ENCODE measurements around the gene PDLIM1. TPM values are rescaled to one million over a fixed set of nuclear protein-coding genes. Genes with fewer than 3 reads are reported as not detected.

PDLIM1 gene
- total and polyA plus RNA-seq, 5 donors: 159 to 227 (median 172) TPM

- ATAC-seq (no peak), DNase-seq (no peak)
- no peak overlapping the region for H3K27ac ChIP-seq (ENCODE audit: low read length)
- intact Hi-C loops (cut with DNase I): no loop called here
- H3K4me3 ChIP-seq (ENCODE audit: low read length): no peak overlapping the region
- no peaks in the 10 kb centered on the region for H3K9me3 ChIP-seq (ENCODE audit: control insufficient read depth, low read length)
- WGBS: 60% methylated on average over 3 of the region's 3 CpGs
- no peaks in the 10 kb centered on the region for H3K4me1 ChIP-seq (ENCODE audit: control insufficient read depth, insufficient read depth, low read length)
- no peaks in the 10 kb centered on the region for H3K27me3 ChIP-seq (ENCODE audit: control insufficient read depth, insufficient read depth)
Observed at GRCh38 chr10:95196046-95196445, 94.8 kb downstream of the PDLIM1 start.

GRCh38 chr10:95193944-95194343 lies 96.9 kb downstream of the PDLIM1 start, which contains the start of gene ACSM6:
Gene ACSM6, plus strand, starts transcription at chr10:95194238. Its CDS starts 248 bp downstream, at chr10:95194486.
- WGBS: 77% methylated on average over 1 of the region's 1 CpG
- Histone ChIP-seq H3K27ac (ENCODE audit: low read length) (no peak within 1 kb of the TSS), H3K9me3 (ENCODE audit: control insufficient read depth, low read length) (no peaks in the 10 kb centered on the region), H3K4me1 (ENCODE audit: control insufficient read depth, insufficient read depth, low read length) (no peaks in the 10 kb centered on the region), H3K27me3 (ENCODE audit: control insufficient read depth, insufficient read depth) (no peaks in the 10 kb centered on the region), H3K4me3 (ENCODE audit: low read length) (no peak within 1 kb of the TSS)
- no peak for DNase-seq
- intact Hi-C loops (cut with DNase I): no loop called here
- ATAC-seq: no peak

DNA sequence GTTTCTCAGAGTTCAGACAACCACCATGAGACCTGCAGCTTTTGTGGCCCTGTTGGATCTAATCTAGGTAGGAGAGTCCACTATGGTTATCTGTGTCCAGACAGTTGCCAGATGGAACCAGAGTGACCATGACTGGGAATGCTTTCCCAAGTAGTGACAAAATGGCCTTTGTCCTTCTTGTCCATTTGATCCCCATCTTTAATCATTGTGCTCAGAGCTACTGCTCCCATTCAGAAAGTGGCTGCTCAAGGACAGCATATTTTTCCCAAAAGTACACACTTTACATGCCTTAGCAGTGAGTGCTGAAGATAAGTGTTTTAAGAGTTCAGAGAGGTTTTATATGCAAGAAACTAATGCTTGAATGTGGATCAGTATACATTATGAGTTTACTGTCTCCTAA lies 102.2 kb downstream of the PDLIM1 start:
- Histone ChIP-seq H3K27me3 (ENCODE audit: control insufficient read depth, insufficient read depth) (no peaks in the 10 kb centered on the region), H3K27ac (ENCODE audit: low read length) (no peak overlapping the region), H3K4me3 (ENCODE audit: low read length) (no peak overlapping the region), H3K4me1 (ENCODE audit: control insufficient read depth, insufficient read depth, low read length) (no peaks in the 10 kb centered on the region), H3K9me3 (ENCODE audit: control insufficient read depth, low read length) (no peaks in the 10 kb centered on the region)
- DNase-seq (no peak), ATAC-seq (no peak)
- intact Hi-C loops (cut with DNase I): no loop called here

- Histone ChIP-seq H3K9me3 (ENCODE audit: control insufficient read depth, low read length) (no peaks in the 10 kb centered on the region), H3K27me3 (ENCODE audit: control insufficient read depth, insufficient read depth) (no peaks in the 10 kb centered on the region), H3K27ac (ENCODE audit: low read length) (no peak overlapping the region), H3K4me3 (ENCODE audit: low read length) (no peak overlapping the region), H3K4me1 (ENCODE audit: control insufficient read depth, insufficient read depth, low read length) (no peaks in the 10 kb centered on the region)
- no peak for DNase-seq
- 89% methylated on average over 3 of the region's 3 CpGs for WGBS
- intact Hi-C loops (cut with DNase I): no loop called here
- no peak for ATAC-seq
Observed at GRCh38 chr10:95187617-95188016, 103.2 kb downstream of the PDLIM1 start.

Other genes with a start within 250 kb of the PDLIM1 start
- gene CYP2C8, start 221.5 kb downstream of the PDLIM1 start, total RNA-seq: under 1 TPM in 1 of 4 donors, not detected in 3; 0.31 TPM
- gene CYP2C8, start 221.5 kb downstream of the PDLIM1 start, polyA plus RNA-seq: 0.11 TPM
- gene ACSM6, start 96.8 kb downstream of the PDLIM1 start, total RNA-seq: not detected
- not detected for gene ACSM6, start 96.8 kb downstream of the PDLIM1 start, polyA plus RNA-seq